ENCODE measurements around the gene MR1.

DNA sequence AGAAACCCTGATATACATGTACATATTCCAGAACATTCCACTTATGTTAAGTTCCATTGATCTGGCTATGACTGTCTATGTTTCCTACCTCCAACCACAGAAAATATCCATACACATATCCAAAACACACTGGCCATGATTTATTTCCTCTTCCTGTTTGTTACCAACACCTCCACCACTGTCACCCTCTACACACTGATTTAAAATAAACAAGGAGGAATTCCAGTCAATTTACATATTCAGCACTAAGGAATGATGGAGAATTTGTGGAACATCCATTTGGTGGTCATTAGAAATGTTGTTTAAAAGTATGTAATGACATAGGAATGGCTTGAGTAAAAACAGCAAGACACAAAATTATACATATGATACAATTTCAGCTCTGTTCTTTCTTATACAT, 5.6 kb upstream of the MR1 start:
- no peak for TF ChIP-seq POLR2AphosphoS5 (IDR thresholded peaks at IDR 0.05; ENCODE audit: low read depth, low read length)
- no peak for TF ChIP-seq TAF1 (IDR thresholded peaks at IDR 0.05; ENCODE audit: borderline replicate concordance, low read depth, low read length)
- TF ChIP-seq POLR2A (IDR thresholded peaks at IDR 0.05; ENCODE audit: low read depth, low read length), result no peak

All from GM12892 (cell line).